ENCODE measurements around the gene PLA2R1. TPM values are rescaled to one million over a fixed set of nuclear protein-coding genes. Genes with fewer than 3 reads are reported as not detected.

PLA2R1 gene
- total RNA-seq: under 1 TPM in 1 of 2 experiments, not detected in 1; 0.02 TPM

- DNase-seq: peak; percentile 34
- peaks cover 46% of the 10 kb centered on the region for H3K27me3 Mint-ChIP-seq
- ChIA-PET CTCF (interaction anchor here (0.6 kb wide), 1 partner anchor 653 kb away, joined by 4 read pairs; no protein-coding TSS in a partner anchor), POLR2A (no interaction called here)
- H3K36me3 Mint-ChIP-seq (ENCODE audit: low read depth): no peaks in the 10 kb centered on the region
- peak; percentile 58 for ATAC-seq
- no peaks in the 10 kb centered on the region for H3K9me3 Mint-ChIP-seq (ENCODE audit: low read depth)
- no peaks in the 10 kb centered on the region for H3K4me1 Mint-ChIP-seq
- peak within 1 kb of the TSS; percentile 59 for H3K4me3 Mint-ChIP-seq
- intact Hi-C loops (cut with DNase I, micrococcal nuclease): no loop called here
- H3K27ac Mint-ChIP-seq: no peak within 1 kb of the TSS
These were observed at the start of gene PLA2R1 for GRCh38 chr2:160062292-160063005. PLA2R1 (minus strand) TSS chr2:160062615; CDS start chr2:160062403, 212 bp downstream.

- H3K4me3 Mint-ChIP-seq: no peak overlapping the region
- intact Hi-C loops (cut with DNase I, micrococcal nuclease): loop anchor here (1.0 to 10.0 kb wide), 5 partner anchors 100 to 1164 kb away; no protein-coding TSS in a partner anchor
- no peaks in the 10 kb centered on the region for H3K9me3 Mint-ChIP-seq (ENCODE audit: low read depth)
- no peak overlapping the region for H3K27ac Mint-ChIP-seq
- ChIA-PET CTCF (interaction anchor here (0.6 to 3.3 kb wide), 38 partner anchors 10 to 1163 kb away, joined by 3 to 28 read pairs (median 4); no protein-coding TSS in a partner anchor), POLR2A (no interaction called here)
- peaks cover 4% of the 10 kb centered on the region for H3K27me3 Mint-ChIP-seq
- H3K4me1 Mint-ChIP-seq: no peaks in the 10 kb centered on the region
- DNase-seq (no peak), ATAC-seq (no peak)
- H3K36me3 Mint-ChIP-seq (ENCODE audit: low read depth): no peaks in the 10 kb centered on the region
These were observed 48.3 kb upstream of the PLA2R1 start for GRCh38 chr2:160110674-160111239.

GRCh38 chr2:160109939-160110673 is 47.7 kb upstream of the PLA2R1 start:
- H3K27me3 Mint-ChIP-seq: peaks cover 4% of the 10 kb centered on the region
- ChIA-PET CTCF (interaction anchor here (0.6 to 3.3 kb wide), 45 partner anchors 9 to 1163 kb away, joined by 3 to 28 read pairs (median 3); no protein-coding TSS in a partner anchor), POLR2A (no interaction called here)
- peak; percentile 82 for ATAC-seq
- DNase-seq: peak; percentile 74
- intact Hi-C loops (cut with DNase I, micrococcal nuclease): loop anchor here (1.0 to 10.0 kb wide), 5 partner anchors 100 to 1165 kb away; no protein-coding TSS in a partner anchor
- no peak overlapping the region for H3K4me3 Mint-ChIP-seq
- H3K36me3 Mint-ChIP-seq (ENCODE audit: low read depth): no peaks in the 10 kb centered on the region
- H3K9me3 Mint-ChIP-seq (ENCODE audit: low read depth): no peaks in the 10 kb centered on the region
- no peak overlapping the region for H3K27ac Mint-ChIP-seq
- H3K4me1 Mint-ChIP-seq: no peaks in the 10 kb centered on the region

GRCh38 chr2:160109243-160109642 is 46.8 kb upstream of the PLA2R1 start:
- H3K4me1 Mint-ChIP-seq: no peaks in the 10 kb centered on the region
- intact Hi-C loops (cut with DNase I, micrococcal nuclease): no loop called here
- no peaks in the 10 kb centered on the region for H3K36me3 Mint-ChIP-seq (ENCODE audit: low read depth)
- ChIA-PET CTCF (interaction anchor here (0.7 to 3.3 kb wide), 22 partner anchors 12 to 1164 kb away, joined by 3 to 28 read pairs (median 5); no protein-coding TSS in a partner anchor), POLR2A (no interaction called here)
- H3K4me3 Mint-ChIP-seq: no peak overlapping the region
- ATAC-seq (no peak), DNase-seq (no peak)
- no peaks in the 10 kb centered on the region for H3K9me3 Mint-ChIP-seq (ENCODE audit: low read depth)
- no peak overlapping the region for H3K27ac Mint-ChIP-seq
- peaks cover 4% of the 10 kb centered on the region for H3K27me3 Mint-ChIP-seq

GRCh38 chr2:160108646-160109045 is 46.2 kb upstream of the PLA2R1 start:
- ChIA-PET CTCF (interaction anchor here (1.9 to 3.3 kb wide), 3 partner anchors 33 to 955 kb away, joined by 7 to 28 read pairs (median 15); no protein-coding TSS in a partner anchor), POLR2A (no interaction called here)
- no peaks in the 10 kb centered on the region for H3K4me1 Mint-ChIP-seq
- no peak for DNase-seq
- H3K9me3 Mint-ChIP-seq (ENCODE audit: low read depth): no peaks in the 10 kb centered on the region
- H3K4me3 Mint-ChIP-seq: no peak overlapping the region
- intact Hi-C loops (cut with DNase I, micrococcal nuclease): no loop called here
- H3K27me3 Mint-ChIP-seq: peaks cover 3% of the 10 kb centered on the region
- no peak overlapping the region for H3K27ac Mint-ChIP-seq
- ATAC-seq: no peak
- no peaks in the 10 kb centered on the region for H3K36me3 Mint-ChIP-seq (ENCODE audit: low read depth)

GRCh38 chr2:160105366-160105765 is 43.0 kb upstream of the PLA2R1 start:
- Mint-ChIP-seq H3K36me3 (ENCODE audit: low read depth) (no peaks in the 10 kb centered on the region), H3K27ac (no peak overlapping the region), H3K4me3 (no peak overlapping the region), H3K4me1 (no peaks in the 10 kb centered on the region), H3K27me3 (peaks cover 2% of the 10 kb centered on the region), H3K9me3 (ENCODE audit: low read depth) (no peaks in the 10 kb centered on the region)
- no peak for ATAC-seq
- no peak for DNase-seq
- ChIA-PET CTCF (interaction anchor here (0.6 kb wide), 1 partner anchor 440 kb away, joined by 3 read pairs; no protein-coding TSS in a partner anchor), POLR2A (no interaction called here)
- intact Hi-C loops (cut with DNase I, micrococcal nuclease): no loop called here

GRCh38 chr2:160104115-160104514 is 41.7 kb upstream of the PLA2R1 start:
- H3K36me3 Mint-ChIP-seq (ENCODE audit: low read depth): no peaks in the 10 kb centered on the region
- H3K4me1 Mint-ChIP-seq: no peaks in the 10 kb centered on the region
- POLR2A ChIA-PET: no interaction called here
- no peak overlapping the region for H3K27ac Mint-ChIP-seq
- peaks cover 2% of the 10 kb centered on the region for H3K27me3 Mint-ChIP-seq
- CTCF ChIA-PET: no interaction called here
- DNase-seq (no peak), ATAC-seq (no peak)
- intact Hi-C loops (cut with DNase I, micrococcal nuclease): no loop called here
- H3K4me3 Mint-ChIP-seq: no peak overlapping the region
- no peaks in the 10 kb centered on the region for H3K9me3 Mint-ChIP-seq (ENCODE audit: low read depth)

- Mint-ChIP-seq H3K36me3 (ENCODE audit: low read depth) (no peaks in the 10 kb centered on the region), H3K27ac (no peak overlapping the region), H3K4me1 (peaks cover 2% of the 10 kb centered on the region), H3K4me3 (no peak overlapping the region), H3K27me3 (peaks cover 6% of the 10 kb centered on the region), H3K9me3 (ENCODE audit: low read depth) (peaks cover 11% of the 10 kb centered on the region)
- POLR2A ChIA-PET: interaction anchor here (0.7 kb wide), 1 partner anchor 35 kb away, joined by 3 read pairs; no protein-coding TSS in a partner anchor
- no peak for ATAC-seq
- CTCF ChIA-PET: interaction anchor here (0.5 to 1.4 kb wide), 3 partner anchors 13 to 650 kb away, joined by 3 to 5 read pairs (median 3); no protein-coding TSS in a partner anchor
- DNase-seq: no peak
- intact Hi-C loops (cut with DNase I, micrococcal nuclease): no loop called here
These were observed 34.9 kb upstream of the PLA2R1 start for GRCh38 chr2:160097326-160097725.

GRCh38 chr2:160096409-160096808 is 34.0 kb upstream of the PLA2R1 start:
- no peaks in the 10 kb centered on the region for H3K36me3 Mint-ChIP-seq (ENCODE audit: low read depth)
- H3K27ac Mint-ChIP-seq: no peak overlapping the region
- no peak overlapping the region for H3K4me3 Mint-ChIP-seq
- DNase-seq: peak; percentile 22
- H3K4me1 Mint-ChIP-seq: peaks cover 2% of the 10 kb centered on the region
- peak; percentile 74 for ATAC-seq
- intact Hi-C loops (cut with DNase I, micrococcal nuclease): no loop called here
- H3K27me3 Mint-ChIP-seq: peaks cover 6% of the 10 kb centered on the region
- peaks cover 16% of the 10 kb centered on the region for H3K9me3 Mint-ChIP-seq (ENCODE audit: low read depth)
- CTCF ChIA-PET: interaction anchor here (1.1 to 1.4 kb wide), 3 partner anchors 12 to 156 kb away, joined by 3 to 5 read pairs (median 5); no protein-coding TSS in a partner anchor
- POLR2A ChIA-PET: no interaction called here

- peaks cover 8% of the 10 kb centered on the region for H3K36me3 Mint-ChIP-seq (ENCODE audit: low read depth)
- DNase-seq (no peak), ATAC-seq (no peak)
- intact Hi-C loops (cut with DNase I, micrococcal nuclease): no loop called here
- H3K4me1 Mint-ChIP-seq: peaks cover 2% of the 10 kb centered on the region
- no peak overlapping the region for H3K27ac Mint-ChIP-seq
- ChIA-PET POLR2A (no interaction called here), CTCF (interaction anchor here (1.3 kb wide), 1 partner anchor 32 kb away, joined by 3 read pairs; no protein-coding TSS in a partner anchor)
- no peak overlapping the region for H3K4me3 Mint-ChIP-seq
- H3K27me3 Mint-ChIP-seq: peaks cover 6% of the 10 kb centered on the region
- H3K9me3 Mint-ChIP-seq (ENCODE audit: low read depth): peaks cover 39% of the 10 kb centered on the region
These were observed 30.0 kb upstream of the PLA2R1 start for GRCh38 chr2:160092445-160092844.

- Mint-ChIP-seq H3K4me1 (peaks cover under 1% of the 10 kb centered on the region), H3K27me3 (peaks cover 6% of the 10 kb centered on the region), H3K4me3 (no peak overlapping the region), H3K9me3 (ENCODE audit: low read depth) (peaks cover 47% of the 10 kb centered on the region), H3K27ac (no peak overlapping the region), H3K36me3 (ENCODE audit: low read depth) (peaks cover 11% of the 10 kb centered on the region)
- intact Hi-C loops (cut with DNase I, micrococcal nuclease): no loop called here
- no peak for DNase-seq
- POLR2A ChIA-PET: no interaction called here
- CTCF ChIA-PET: interaction anchor here (0.6 to 1.4 kb wide), 6 partner anchors 33 to 1132 kb away, joined by 3 to 4 read pairs (median 3); no protein-coding TSS in a partner anchor
- no peak for ATAC-seq
These were observed 29.0 kb upstream of the PLA2R1 start for GRCh38 chr2:160091381-160091780.

All from activated CD4-positive, alpha-beta T cell treated with anti-CD3 and anti-CD28 coated beads for 36 hours (primary cell).